Measurements from ENCODE around the gene SETD3. TPM values are rescaled to one million over a fixed set of nuclear protein-coding genes. Genes with fewer than 3 reads are reported as not detected.

Gene SETD3
- total and polyA plus RNA-seq, 2 experiments from 2014 or later, result 40.7 to 68.0 TPM

DNA sequence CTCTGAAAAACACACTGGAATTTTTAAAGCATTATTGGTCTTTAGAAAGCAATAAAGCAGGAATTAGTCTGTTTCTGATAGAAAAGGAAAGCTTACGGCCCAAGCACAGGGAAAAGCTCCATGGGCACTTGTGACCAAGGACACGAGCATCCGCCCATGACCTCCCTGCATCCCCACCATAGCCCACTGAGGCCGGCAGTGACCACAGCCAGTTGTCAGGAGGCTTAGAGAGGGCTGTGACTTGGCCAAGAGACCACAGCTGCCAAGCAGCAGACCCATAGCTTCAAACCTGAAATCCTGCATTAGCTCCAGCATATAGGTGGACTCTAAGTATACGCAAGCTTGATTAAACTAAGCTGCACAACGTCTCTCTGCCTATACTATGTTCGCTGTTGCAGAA lies 8.9 kb downstream of the SETD3 start:
- Histone ChIP-seq H3K36me3 (ENCODE audit: insufficient read depth) (no peaks in the 10 kb centered on the region), H3F3A (replicated peaks; ENCODE audit: low read depth) (no peaks in the 10 kb centered on the region), H3K9me2 (ENCODE audit: insufficient read depth) (no peaks in the 10 kb centered on the region), H2AFZ (no peak overlapping the region), H3K27me3 (ENCODE audit: insufficient read depth) (no peaks in the 10 kb centered on the region), H3K4me1 (ENCODE audit: insufficient read depth) (peaks cover 28% of the 10 kb centered on the region), H3K4me3 (no peak overlapping the region), H4K20me1 (replicated peaks; ENCODE audit: insufficient read depth) (peaks cover 51% of the 10 kb centered on the region), H3K4me2 (no peak overlapping the region), H3K27ac (ENCODE audit: low read depth) (no peak overlapping the region), H3K79me2 (replicated peaks; ENCODE audit: insufficient read depth) (peaks cover 100% of the 10 kb centered on the region)
- Mint-ChIP-seq H3K9me3 (no peaks in the 10 kb centered on the region), H3K36me3 (ENCODE audit: low read depth) (no peaks in the 10 kb centered on the region), H3K4me3 (no peak overlapping the region), H3K4me1 (peaks cover 53% of the 10 kb centered on the region), H3K27ac (no peak overlapping the region), H3K27me3 (ENCODE audit: insufficient read depth, low read depth, poor library complexity) (no peaks in the 10 kb centered on the region)
- TF ChIP-seq, protein P1, sequence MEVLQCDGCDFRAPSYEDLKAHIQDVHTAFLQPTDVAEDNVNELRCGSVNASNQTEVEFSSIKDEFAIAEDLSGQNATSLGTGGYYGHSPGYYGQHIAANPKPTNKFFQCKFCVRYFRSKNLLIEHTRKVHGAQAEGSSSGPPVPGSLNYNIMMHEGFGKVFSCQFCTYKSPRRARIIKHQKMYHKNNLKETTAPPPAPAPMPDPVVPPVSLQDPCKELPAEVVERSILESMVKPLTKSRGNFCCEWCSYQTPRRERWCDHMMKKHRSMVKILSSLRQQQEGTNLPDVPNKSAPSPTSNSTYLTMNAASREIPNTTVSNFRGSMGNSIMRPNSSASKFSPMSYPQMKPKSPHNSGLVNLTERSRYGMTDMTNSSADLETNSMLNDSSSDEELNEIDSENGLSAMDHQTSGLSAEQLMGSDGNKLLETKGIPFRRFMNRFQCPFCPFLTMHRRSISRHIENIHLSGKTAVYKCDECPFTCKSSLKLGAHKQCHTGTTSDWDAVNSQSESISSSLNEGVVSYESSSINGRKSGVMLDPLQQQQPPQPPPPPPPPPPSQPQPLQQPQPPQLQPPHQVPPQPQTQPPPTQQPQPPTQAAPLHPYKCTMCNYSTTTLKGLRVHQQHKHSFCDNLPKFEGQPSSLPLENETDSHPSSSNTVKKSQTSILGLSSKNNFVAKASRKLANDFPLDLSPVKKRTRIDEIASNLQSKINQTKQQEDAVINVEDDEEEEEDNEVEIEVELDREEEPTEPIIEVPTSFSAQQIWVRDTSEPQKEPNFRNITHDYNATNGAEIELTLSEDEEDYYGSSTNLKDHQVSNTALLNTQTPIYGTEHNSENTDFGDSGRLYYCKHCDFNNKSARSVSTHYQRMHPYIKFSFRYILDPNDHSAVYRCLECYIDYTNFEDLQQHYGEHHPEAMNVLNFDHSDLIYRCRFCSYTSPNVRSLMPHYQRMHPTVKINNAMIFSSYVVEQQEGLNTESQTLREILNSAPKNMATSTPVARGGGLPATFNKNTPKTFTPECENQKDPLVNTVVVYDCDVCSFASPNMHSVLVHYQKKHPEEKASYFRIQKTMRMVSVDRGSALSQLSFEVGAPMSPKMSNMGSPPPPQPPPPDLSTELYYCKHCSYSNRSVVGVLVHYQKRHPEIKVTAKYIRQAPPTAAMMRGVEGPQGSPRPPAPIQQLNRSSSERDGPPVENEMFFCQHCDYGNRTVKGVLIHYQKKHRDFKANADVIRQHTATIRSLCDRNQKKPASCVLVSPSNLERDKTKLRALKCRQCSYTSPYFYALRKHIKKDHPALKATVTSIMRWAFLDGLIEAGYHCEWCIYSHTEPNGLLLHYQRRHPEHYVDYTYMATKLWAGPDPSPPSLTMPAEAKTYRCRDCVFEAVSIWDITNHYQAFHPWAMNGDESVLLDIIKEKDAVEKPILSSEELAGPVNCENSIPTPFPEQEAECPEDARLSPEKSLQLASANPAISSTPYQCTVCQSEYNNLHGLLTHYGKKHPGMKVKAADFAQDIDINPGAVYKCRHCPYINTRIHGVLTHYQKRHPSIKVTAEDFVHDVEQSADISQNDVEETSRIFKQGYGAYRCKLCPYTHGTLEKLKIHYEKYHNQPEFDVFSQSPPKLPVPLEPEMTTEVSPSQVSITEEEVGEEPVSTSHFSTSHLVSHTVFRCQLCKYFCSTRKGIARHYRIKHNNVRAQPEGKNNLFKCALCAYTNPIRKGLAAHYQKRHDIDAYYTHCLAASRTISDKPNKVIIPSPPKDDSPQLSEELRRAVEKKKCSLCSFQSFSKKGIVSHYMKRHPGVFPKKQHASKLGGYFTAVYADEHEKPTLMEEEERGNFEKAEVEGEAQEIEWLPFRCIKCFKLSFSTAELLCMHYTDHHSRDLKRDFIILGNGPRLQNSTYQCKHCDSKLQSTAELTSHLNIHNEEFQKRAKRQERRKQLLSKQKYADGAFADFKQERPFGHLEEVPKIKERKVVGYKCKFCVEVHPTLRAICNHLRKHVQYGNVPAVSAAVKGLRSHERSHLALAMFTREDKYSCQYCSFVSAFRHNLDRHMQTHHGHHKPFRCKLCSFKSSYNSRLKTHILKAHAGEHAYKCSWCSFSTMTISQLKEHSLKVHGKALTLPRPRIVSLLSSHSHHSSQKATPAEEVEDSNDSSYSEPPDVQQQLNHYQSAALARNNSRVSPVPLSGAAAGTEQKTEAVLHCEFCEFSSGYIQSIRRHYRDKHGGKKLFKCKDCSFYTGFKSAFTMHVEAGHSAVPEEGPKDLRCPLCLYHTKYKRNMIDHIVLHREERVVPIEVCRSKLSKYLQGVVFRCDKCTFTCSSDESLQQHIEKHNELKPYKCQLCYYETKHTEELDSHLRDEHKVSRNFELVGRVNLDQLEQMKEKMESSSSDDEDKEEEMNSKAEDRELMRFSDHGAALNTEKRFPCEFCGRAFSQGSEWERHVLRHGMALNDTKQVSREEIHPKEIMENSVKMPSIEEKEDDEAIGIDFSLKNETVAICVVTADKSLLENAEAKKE (CRISPR knock-in tag; IDR thresholded peaks at IDR 0.05), result no peak
- no peak for TF ChIP-seq NANOG (IDR thresholded peaks at IDR 0.05; ENCODE audit: borderline replicate concordance)
- no peak for TF ChIP-seq EZH2phosphoT487 (IDR thresholded peaks at IDR 0.05; ENCODE audit: unreplicated experiment)
- no peak for TF ChIP-seq ZNF114 (CRISPR knock-in tag; IDR thresholded peaks at IDR 0.05)
- TF ChIP-seq, protein P2, sequence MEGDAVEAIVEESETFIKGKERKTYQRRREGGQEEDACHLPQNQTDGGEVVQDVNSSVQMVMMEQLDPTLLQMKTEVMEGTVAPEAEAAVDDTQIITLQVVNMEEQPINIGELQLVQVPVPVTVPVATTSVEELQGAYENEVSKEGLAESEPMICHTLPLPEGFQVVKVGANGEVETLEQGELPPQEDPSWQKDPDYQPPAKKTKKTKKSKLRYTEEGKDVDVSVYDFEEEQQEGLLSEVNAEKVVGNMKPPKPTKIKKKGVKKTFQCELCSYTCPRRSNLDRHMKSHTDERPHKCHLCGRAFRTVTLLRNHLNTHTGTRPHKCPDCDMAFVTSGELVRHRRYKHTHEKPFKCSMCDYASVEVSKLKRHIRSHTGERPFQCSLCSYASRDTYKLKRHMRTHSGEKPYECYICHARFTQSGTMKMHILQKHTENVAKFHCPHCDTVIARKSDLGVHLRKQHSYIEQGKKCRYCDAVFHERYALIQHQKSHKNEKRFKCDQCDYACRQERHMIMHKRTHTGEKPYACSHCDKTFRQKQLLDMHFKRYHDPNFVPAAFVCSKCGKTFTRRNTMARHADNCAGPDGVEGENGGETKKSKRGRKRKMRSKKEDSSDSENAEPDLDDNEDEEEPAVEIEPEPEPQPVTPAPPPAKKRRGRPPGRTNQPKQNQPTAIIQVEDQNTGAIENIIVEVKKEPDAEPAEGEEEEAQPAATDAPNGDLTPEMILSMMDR (conservative IDR thresholded peaks at IDR 0.05; ENCODE audit: low read depth in 2 of 2), result no peak
- TF ChIP-seq, protein P3, sequence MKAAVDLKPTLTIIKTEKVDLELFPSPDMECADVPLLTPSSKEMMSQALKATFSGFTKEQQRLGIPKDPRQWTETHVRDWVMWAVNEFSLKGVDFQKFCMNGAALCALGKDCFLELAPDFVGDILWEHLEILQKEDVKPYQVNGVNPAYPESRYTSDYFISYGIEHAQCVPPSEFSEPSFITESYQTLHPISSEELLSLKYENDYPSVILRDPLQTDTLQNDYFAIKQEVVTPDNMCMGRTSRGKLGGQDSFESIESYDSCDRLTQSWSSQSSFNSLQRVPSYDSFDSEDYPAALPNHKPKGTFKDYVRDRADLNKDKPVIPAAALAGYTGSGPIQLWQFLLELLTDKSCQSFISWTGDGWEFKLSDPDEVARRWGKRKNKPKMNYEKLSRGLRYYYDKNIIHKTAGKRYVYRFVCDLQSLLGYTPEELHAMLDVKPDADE (IDR thresholded peaks at IDR 0.05), result no peak
- TF ChIP-seq ZNF331 (CRISPR knock-in tag; IDR thresholded peaks at IDR 0.05; ENCODE audit: low read depth), result no peak
- TF ChIP-seq STAT1 (IDR thresholded peaks at IDR 0.05; ENCODE audit: unreplicated experiment), result no peak
- TF ChIP-seq JUNB (IDR thresholded peaks at IDR 0.05; ENCODE audit: unreplicated experiment), result no peak
- TF ChIP-seq, protein P4, sequence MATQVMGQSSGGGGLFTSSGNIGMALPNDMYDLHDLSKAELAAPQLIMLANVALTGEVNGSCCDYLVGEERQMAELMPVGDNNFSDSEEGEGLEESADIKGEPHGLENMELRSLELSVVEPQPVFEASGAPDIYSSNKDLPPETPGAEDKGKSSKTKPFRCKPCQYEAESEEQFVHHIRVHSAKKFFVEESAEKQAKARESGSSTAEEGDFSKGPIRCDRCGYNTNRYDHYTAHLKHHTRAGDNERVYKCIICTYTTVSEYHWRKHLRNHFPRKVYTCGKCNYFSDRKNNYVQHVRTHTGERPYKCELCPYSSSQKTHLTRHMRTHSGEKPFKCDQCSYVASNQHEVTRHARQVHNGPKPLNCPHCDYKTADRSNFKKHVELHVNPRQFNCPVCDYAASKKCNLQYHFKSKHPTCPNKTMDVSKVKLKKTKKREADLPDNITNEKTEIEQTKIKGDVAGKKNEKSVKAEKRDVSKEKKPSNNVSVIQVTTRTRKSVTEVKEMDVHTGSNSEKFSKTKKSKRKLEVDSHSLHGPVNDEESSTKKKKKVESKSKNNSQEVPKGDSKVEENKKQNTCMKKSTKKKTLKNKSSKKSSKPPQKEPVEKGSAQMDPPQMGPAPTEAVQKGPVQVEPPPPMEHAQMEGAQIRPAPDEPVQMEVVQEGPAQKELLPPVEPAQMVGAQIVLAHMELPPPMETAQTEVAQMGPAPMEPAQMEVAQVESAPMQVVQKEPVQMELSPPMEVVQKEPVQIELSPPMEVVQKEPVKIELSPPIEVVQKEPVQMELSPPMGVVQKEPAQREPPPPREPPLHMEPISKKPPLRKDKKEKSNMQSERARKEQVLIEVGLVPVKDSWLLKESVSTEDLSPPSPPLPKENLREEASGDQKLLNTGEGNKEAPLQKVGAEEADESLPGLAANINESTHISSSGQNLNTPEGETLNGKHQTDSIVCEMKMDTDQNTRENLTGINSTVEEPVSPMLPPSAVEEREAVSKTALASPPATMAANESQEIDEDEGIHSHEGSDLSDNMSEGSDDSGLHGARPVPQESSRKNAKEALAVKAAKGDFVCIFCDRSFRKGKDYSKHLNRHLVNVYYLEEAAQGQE (IDR thresholded peaks at IDR 0.05; ENCODE audit: unreplicated experiment), result no peak
- no peak for TF ChIP-seq EZH2 (IDR thresholded peaks at IDR 0.05; ENCODE audit: low read depth, unreplicated experiment)
- no peak for TF ChIP-seq CREB1 (CRISPR knock-in tag; IDR thresholded peaks at IDR 0.05; ENCODE audit: low read depth)
- TF ChIP-seq POLR2AphosphoS5 (IDR thresholded peaks at IDR 0.05; ENCODE audit: low read depth), result no peak
- DNase-seq (ENCODE audit: low spot score), result no peak
- no peak for ATAC-seq
